Neural cell (in vitro differentiated cells): ENCODE results near the gene PRSS21. TPM values are rescaled to one million over a fixed set of nuclear protein-coding genes. Genes with fewer than 3 reads are reported as not detected.

ENCODE experiments used
- H2AFZ ChIP-seq: fragments of 200-600, 300-800 bp; sonication (generic), shearing (Covaris generic); 2 replicates; pipeline ENCODE4 v1.6.0; 2014; ENCODE audit warnings: low read depth, mild to moderate bottlenecking, antibody characterized with exemption, low read length, moderate library complexity
- H3F3A ChIP-seq: fragments of 200-600 bp; shearing (Covaris generic); 2 replicates; pipeline ENCODE4 v1.6.1; 2016; ENCODE audit warnings: mild to moderate bottlenecking, moderate library complexity, mixed read lengths, antibody characterized with exemption, low read length; ENCODE audit not compliant: insufficient read depth, poor library complexity, severe bottlenecking
- H3K27ac ChIP-seq: fragments of 200-600, 300-800 bp; sonication (generic), shearing (Covaris generic); 2 replicates; pipeline ENCODE4 v1.5.1; 2014; ENCODE audit warnings: mild to moderate bottlenecking, low read length, moderate library complexity
- H3K27me3 ChIP-seq: fragments of 300-800, 200-600 bp; sonication (generic), shearing (Covaris generic); 2 replicates; pipeline ENCODE4 v1.6.0; 2014; ENCODE audit warnings: mild to moderate bottlenecking, low read depth, low read length, moderate library complexity; ENCODE audit not compliant: insufficient read depth
- H3K36me3 ChIP-seq: fragments of 300-800, 200-600 bp; sonication (generic), shearing (Covaris generic); 2 replicates; pipeline ENCODE4 v1.5.1; 2014; ENCODE audit warnings: mild to moderate bottlenecking, antibody characterized with exemption, low read length, moderate library complexity; ENCODE audit not compliant: insufficient read depth
- H3K4me2 ChIP-seq: fragments of 300-800, 200-600 bp; sonication (generic), shearing (Covaris generic); 2 replicates; pipeline ENCODE4 v1.6.0; 2014; ENCODE audit warnings: mild to moderate bottlenecking, low read length
- H3K4me3 ChIP-seq: fragments of 300-800, 200-600 bp; sonication (generic), shearing (Covaris generic); 2 replicates; pipeline ENCODE4 v1.5.1; 2014; ENCODE audit warnings: mild to moderate bottlenecking, low read length, moderate library complexity
- H3K79me2 ChIP-seq: fragments of 200-600 bp; shearing (Covaris generic); replicated peaks from 2 replicates; pipeline ENCODE4 v1.6.0; 2014; ENCODE audit warnings: mild to moderate bottlenecking, low read length, moderate library complexity; ENCODE audit not compliant: insufficient read depth
- H3K9ac ChIP-seq: fragments of 300-800, 200-600 bp; sonication (generic), shearing (Covaris generic); 2 replicates; pipeline ENCODE4 v1.6.1; 2016; ENCODE audit warnings: mild to moderate bottlenecking, low read length, mixed read lengths
- H3K9me2 ChIP-seq: fragments of 200-600 bp; shearing (Covaris generic); 2 replicates; pipeline ENCODE4 v1.6.1; 2016; ENCODE audit warnings: mild to moderate bottlenecking, low read length, mixed read lengths; ENCODE audit not compliant: insufficient read depth
- H3K9me3 ChIP-seq: fragments of 200-600, 300-800 bp; sonication (generic), shearing (Covaris generic); 2 replicates; pipeline ENCODE4 v1.6.1; 2016; ENCODE audit warnings: mild to moderate bottlenecking, mixed run types, low read length, moderate library complexity, mixed read lengths
- H4K20me1 ChIP-seq: fragments of 200-600 bp; shearing (Covaris generic); 2 replicates; pipeline ENCODE4 v1.6.1; 2016; ENCODE audit warnings: mild to moderate bottlenecking, mixed run types; ENCODE audit not compliant: insufficient read depth
- CTCF ChIP-seq: fragments of 450-650 bp; IDR thresholded peaks from 2 replicates; pipeline ENCODE4 v1.5.1; 2014; ENCODE audit warnings: antibody characterized with exemption, mild to moderate bottlenecking, moderate library complexity; ENCODE audit not compliant: poor library complexity, severe bottlenecking
- EP300 ChIP-seq: fragments of 450-650 bp; conservative IDR thresholded peaks from 2 replicates; pipeline ENCODE4 v1.6.1; 2014; ENCODE audit warnings: antibody characterized with exemption, mild to moderate bottlenecking, moderate library complexity; ENCODE audit not compliant: poor library complexity, severe bottlenecking
- EZH2 ChIP-seq: fragments of 200-600, 300-800 bp; shearing (Covaris generic), sonication (generic); IDR thresholded peaks from 2 replicates; pipeline ENCODE4 v1.6.1; 2014; ENCODE audit warnings: antibody characterized with exemption, low read length, borderline replicate concordance, mild to moderate bottlenecking; ENCODE audit not compliant: insufficient read depth, poor library complexity, severe bottlenecking
- MXI1 ChIP-seq: fragments of 450-650 bp; conservative IDR thresholded peaks from 2 replicates; pipeline ENCODE4 v1.6.1; 2014; ENCODE audit warnings: antibody characterized with exemption, mild to moderate bottlenecking; ENCODE audit not compliant: poor library complexity, severe bottlenecking
- POLR2AphosphoS5 ChIP-seq: IDR thresholded peaks from 2 replicates; pipeline ENCODE4 v1.6.1; 2012
- RAD21 ChIP-seq: fragments of 450-650 bp; conservative IDR thresholded peaks from 2 replicates; pipeline ENCODE4 v1.6.1; 2014; ENCODE audit warnings: antibody characterized with exemption, mild to moderate bottlenecking, moderate library complexity
- REST ChIP-seq: IDR thresholded peaks from 2 replicates; pipeline ENCODE4 v1.6.1; 2012; ENCODE audit warnings: borderline replicate concordance
- SMC3 ChIP-seq: fragments of 450-650 bp; conservative IDR thresholded peaks from 2 replicates; pipeline ENCODE4 v1.6.1; 2014; ENCODE audit warnings: antibody characterized with exemption, mild to moderate bottlenecking, moderate library complexity; ENCODE audit not compliant: poor library complexity
- TAF1 ChIP-seq: IDR thresholded peaks from 2 replicates; pipeline ENCODE4 v1.6.1; 2012; ENCODE audit warnings: low read depth
- polyA plus RNA-seq: library from polyadenylated mRNA; depleted of rRNA; stranded (reverse); fragments of >200 nt; gene quantifications from 2 replicates; pipeline ENCODE4 v1.2.3, GENCODE V29; 2014

The PRSS21 gene
- polyA plus RNA-seq, 1 donor from 2014 or later = not detected

DNA sequence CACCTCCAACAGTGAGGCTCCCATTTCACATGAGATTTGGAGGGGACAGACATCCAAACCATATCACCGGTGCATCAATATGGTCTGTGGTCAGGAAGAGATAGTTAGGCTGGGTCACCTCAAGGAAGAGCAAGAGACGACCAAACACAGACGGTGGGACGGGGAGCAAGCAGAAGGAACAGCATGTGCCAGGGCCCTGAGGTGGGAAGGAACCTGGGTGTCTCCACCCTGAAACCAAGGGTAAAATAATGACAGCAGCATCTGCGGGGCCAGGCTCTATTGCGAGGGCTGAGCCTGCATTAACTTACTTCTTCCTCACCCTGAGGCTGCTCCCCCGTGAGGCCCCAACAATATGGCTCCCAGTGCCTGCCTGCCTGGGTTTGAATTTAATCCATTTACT is 8.9 kb upstream of the PRSS21 start:
- TF ChIP-seq SMC3 (no peak), REST (no peak), MXI1 (no peak), EP300 (no peak), CTCF (no peak), EZH2 (no peak), RAD21 (no peak), POLR2AphosphoS5 (no peak), TAF1 (no peak)
- Histone ChIP-seq H3K4me2 (no peak overlapping the region), H3K27ac (no peak overlapping the region), H3F3A (no peaks in the 10 kb centered on the region), H3K4me3 (no peak overlapping the region), H3K9me3 (peaks cover 10% of the 10 kb centered on the region), H3K9me2 (no peaks in the 10 kb centered on the region), H3K36me3 (no peaks in the 10 kb centered on the region), H3K79me2 (no peaks in the 10 kb centered on the region), H2AFZ (no peak overlapping the region), H4K20me1 (no peaks in the 10 kb centered on the region), H3K27me3 (no peaks in the 10 kb centered on the region), H3K9ac (no peak overlapping the region)

DNA sequence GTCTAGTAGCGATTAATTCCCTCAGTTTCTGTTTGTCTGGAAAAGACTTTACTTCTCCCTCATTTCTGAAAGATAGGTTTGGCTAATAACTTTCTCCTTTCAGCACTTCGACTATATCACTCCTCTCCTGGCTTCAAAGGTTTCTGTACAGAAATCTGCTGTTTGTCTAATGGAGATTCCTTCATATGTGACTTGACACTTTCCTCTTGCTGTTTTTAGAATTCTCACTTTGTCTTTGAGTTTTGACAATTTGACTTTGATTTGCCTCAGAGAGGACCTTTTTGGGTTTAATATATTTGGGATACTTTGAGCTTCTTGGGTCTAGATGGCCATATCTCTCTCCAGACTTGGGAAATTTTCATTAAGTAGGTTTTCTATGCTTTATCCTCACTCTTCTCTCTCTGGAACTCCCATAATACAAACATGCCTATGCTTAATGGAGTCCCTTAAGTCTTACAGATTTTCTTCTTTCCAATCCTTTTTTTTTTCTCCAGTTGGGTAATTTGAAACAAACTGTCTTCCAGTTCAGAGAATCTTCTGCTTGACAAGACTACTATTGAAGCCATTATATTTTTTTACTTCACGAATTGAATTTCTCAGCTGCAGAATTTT is 7.8 kb upstream of the PRSS21 start:
- no peak overlapping the region for H3K27ac ChIP-seq
- no peaks in the 10 kb centered on the region for H3K36me3 ChIP-seq
- TF ChIP-seq REST (no peak), CTCF (no peak), TAF1 (no peak), POLR2AphosphoS5 (no peak)
- no peak overlapping the region for H2AFZ ChIP-seq
- no peaks in the 10 kb centered on the region for H4K20me1 ChIP-seq
- H3K27me3 ChIP-seq = no peaks in the 10 kb centered on the region
- H3K4me2 ChIP-seq = no peak overlapping the region
- H3F3A ChIP-seq = no peaks in the 10 kb centered on the region
- H3K4me3 ChIP-seq = no peak overlapping the region
- H3K79me2 ChIP-seq = no peaks in the 10 kb centered on the region
- no peaks in the 10 kb centered on the region for H3K9me2 ChIP-seq
- no peak overlapping the region for H3K9ac ChIP-seq
- H3K9me3 ChIP-seq = peaks cover 5% of the 10 kb centered on the region
